ENCODE data around the gene CTNNA3.

DNA sequence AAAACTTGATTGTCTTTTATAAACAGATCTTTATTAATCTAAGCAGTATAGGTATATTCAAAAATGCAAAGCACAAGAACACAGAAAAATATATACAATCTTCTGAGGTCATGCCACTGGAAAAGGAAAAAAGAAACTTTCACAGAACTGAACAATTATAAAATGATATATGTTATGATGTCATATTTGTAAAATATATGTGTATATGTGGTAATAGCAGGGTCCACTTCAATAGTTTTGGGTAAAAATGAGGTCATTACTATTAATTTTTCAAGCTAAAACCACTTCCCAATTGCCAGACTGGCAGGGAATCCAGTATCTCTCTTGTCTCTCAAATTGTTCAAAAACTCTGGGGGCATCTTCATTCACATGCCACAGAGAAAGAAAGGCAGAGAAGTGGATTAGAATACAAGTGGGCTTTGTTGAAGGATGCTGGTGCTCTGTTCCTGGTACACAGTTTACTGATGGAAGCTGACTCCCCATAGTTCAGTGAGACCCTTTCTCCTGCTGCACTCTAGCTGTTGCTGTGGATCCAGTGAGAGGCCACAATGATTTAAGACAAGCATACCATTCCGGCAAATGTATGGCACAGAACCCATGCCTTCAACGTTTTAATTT is 19.7 kb downstream of the CTNNA3 start:
- no peak for TF ChIP-seq POLR2A (IDR thresholded peaks at IDR 0.05)
- TF ChIP-seq, protein P1, sequence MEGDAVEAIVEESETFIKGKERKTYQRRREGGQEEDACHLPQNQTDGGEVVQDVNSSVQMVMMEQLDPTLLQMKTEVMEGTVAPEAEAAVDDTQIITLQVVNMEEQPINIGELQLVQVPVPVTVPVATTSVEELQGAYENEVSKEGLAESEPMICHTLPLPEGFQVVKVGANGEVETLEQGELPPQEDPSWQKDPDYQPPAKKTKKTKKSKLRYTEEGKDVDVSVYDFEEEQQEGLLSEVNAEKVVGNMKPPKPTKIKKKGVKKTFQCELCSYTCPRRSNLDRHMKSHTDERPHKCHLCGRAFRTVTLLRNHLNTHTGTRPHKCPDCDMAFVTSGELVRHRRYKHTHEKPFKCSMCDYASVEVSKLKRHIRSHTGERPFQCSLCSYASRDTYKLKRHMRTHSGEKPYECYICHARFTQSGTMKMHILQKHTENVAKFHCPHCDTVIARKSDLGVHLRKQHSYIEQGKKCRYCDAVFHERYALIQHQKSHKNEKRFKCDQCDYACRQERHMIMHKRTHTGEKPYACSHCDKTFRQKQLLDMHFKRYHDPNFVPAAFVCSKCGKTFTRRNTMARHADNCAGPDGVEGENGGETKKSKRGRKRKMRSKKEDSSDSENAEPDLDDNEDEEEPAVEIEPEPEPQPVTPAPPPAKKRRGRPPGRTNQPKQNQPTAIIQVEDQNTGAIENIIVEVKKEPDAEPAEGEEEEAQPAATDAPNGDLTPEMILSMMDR (IDR thresholded peaks at IDR 0.05 in 8 of 11, conservative IDR thresholded peaks at IDR 0.05 in 3 of 11): no peak

Data from spleen (tissue), 7 donors.